AG04449 (cell line): ENCODE results near the gene PRKCH.

ENCODE experiments used
- CTCF ChIA-PET: fragments of 350-600 bp; formaldehyde crosslinking; extraction: SDS; loops from one replicate; lab custom pipeline; 2021; ENCODE audit warnings: antibody characterized with exemption; lab: Yijun Ruan, JAX
- POLR2A ChIA-PET: fragments of 400-600, 350-600 bp; formaldehyde crosslinking; extraction: SDS; loops from one replicate; lab custom pipeline; 2020; ENCODE audit warnings: antibody characterized with exemption, inconsistent platforms; lab: Yijun Ruan, JAX
- DNase-seq: peaks from one replicate; pipeline ENCODE4 v3.0.0-alpha.2; 2010; ENCODE audit warnings: low read depth, low spot score
- H3K4me3 ChIP-seq: 2 replicates; pipeline ENCODE4 v1.5.1; 2011; ENCODE audit warnings: low read depth, mild to moderate bottlenecking, control low read depth, low read length
- TF ChIP-seq, protein P1 (sequence below): IDR thresholded peaks from one replicate; pipeline ENCODE4 v1.5.1; 2011; ENCODE audit warnings: mild to moderate bottlenecking, moderate library complexity, low read length, control low read depth, inconsistent platforms; ENCODE audit not compliant: insufficient read depth; ENCODE audit errors: missing control alignments

Gene PRKCH

GRCh38 chr14:61542848-61543790 lies 221.7 kb downstream of the PRKCH start:
- no peak overlapping the region for H3K4me3 ChIP-seq
- CTCF ChIA-PET = interaction anchor here (1.5 to 2.9 kb wide), 2 partner anchors 67 to 188 kb away, joined by 3 to 12 read pairs; no protein-coding TSS in a partner anchor
- TF ChIP-seq, protein P1, sequence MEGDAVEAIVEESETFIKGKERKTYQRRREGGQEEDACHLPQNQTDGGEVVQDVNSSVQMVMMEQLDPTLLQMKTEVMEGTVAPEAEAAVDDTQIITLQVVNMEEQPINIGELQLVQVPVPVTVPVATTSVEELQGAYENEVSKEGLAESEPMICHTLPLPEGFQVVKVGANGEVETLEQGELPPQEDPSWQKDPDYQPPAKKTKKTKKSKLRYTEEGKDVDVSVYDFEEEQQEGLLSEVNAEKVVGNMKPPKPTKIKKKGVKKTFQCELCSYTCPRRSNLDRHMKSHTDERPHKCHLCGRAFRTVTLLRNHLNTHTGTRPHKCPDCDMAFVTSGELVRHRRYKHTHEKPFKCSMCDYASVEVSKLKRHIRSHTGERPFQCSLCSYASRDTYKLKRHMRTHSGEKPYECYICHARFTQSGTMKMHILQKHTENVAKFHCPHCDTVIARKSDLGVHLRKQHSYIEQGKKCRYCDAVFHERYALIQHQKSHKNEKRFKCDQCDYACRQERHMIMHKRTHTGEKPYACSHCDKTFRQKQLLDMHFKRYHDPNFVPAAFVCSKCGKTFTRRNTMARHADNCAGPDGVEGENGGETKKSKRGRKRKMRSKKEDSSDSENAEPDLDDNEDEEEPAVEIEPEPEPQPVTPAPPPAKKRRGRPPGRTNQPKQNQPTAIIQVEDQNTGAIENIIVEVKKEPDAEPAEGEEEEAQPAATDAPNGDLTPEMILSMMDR = no peak
- no peak for DNase-seq
- POLR2A ChIA-PET = no interaction called here

- TF ChIP-seq, protein P1 = no peak
- ChIA-PET CTCF (interaction anchor here (1.5 to 4.8 kb wide), 3 partner anchors 7 to 187 kb away, joined by 3 to 27 read pairs (median 12); no protein-coding TSS in a partner anchor), POLR2A (no interaction called here)
- H3K4me3 ChIP-seq = no peak overlapping the region
- no peak for DNase-seq
These were observed 222.6 kb downstream of the PRKCH start for GRCh38 chr14:61543946-61544345.

GRCh38 chr14:61544448-61545330 lies 223.3 kb downstream of the PRKCH start:
- CTCF ChIA-PET = interaction anchor here (0.6 to 4.8 kb wide), 7 partner anchors 8 to 186 kb away, joined by 3 to 27 read pairs (median 3); no protein-coding TSS in a partner anchor
- DNase-seq = no peak
- no peak overlapping the region for H3K4me3 ChIP-seq
- POLR2A ChIA-PET = no interaction called here
- TF ChIP-seq, protein P1 = no peak

GRCh38 chr14:61545726-61546455 lies 224.5 kb downstream of the PRKCH start:
- H3K4me3 ChIP-seq = no peak overlapping the region
- CTCF ChIA-PET = interaction anchor here (0.6 to 4.8 kb wide), 8 partner anchors 9 to 292 kb away, joined by 3 to 27 read pairs (median 7); no protein-coding TSS in a partner anchor
- POLR2A ChIA-PET = interaction anchor here (0.8 to 2.9 kb wide), 3 partner anchors 17 to 40 kb away, joined by 3 to 14 read pairs (median 5); no protein-coding TSS in a partner anchor
- no peak for DNase-seq
- TF ChIP-seq, protein P1 = no peak

GRCh38 chr14:61547186-61548069 lies 226.0 kb downstream of the PRKCH start:
- ChIA-PET POLR2A (interaction anchor here (0.8 to 2.9 kb wide), 6 partner anchors 15 to 148 kb away, joined by 3 to 14 read pairs (median 4); partner anchors contain the start of gene HIF1A), CTCF (interaction anchor here (0.8 to 4.8 kb wide), 10 partner anchors 10 to 290 kb away, joined by 3 to 27 read pairs (median 4); no protein-coding TSS in a partner anchor)
- DNase-seq = peak; percentile 83
- TF ChIP-seq, protein P1 = no peak
- no peak overlapping the region for H3K4me3 ChIP-seq
